Hindlimb muscle (tissue), 1 donor: ENCODE results near the gene KDM4B. TPM values are rescaled to one million over a fixed set of nuclear protein-coding genes. Genes with fewer than 3 reads are reported as not detected.

Experiments
- DNase-seq: peaks from one replicate; pipeline ENCODE4 v3.0.0-alpha.2; 2013
- polyA plus RNA-seq: library from polyadenylated mRNA; unstranded; fragments of 120-200 nt; gene quantifications from one replicate; pipeline ENCODE4 v1.2.1, GENCODE V29; 2013; ENCODE audit not compliant: insufficient read length

KDM4B gene
- polyA plus RNA-seq, 1 donor: 26.1 TPM

- no peak for DNase-seq
Observed at GRCh38 chr19:5092481-5092843, 123.5 kb downstream of the KDM4B start.

- no peak for DNase-seq
Observed at GRCh38 chr19:5093297-5093928, 124.5 kb downstream of the KDM4B start.

GRCh38 chr19:5093948-5094718, 125.2 kb downstream of the KDM4B start:
- DNase-seq: no peak

GRCh38 chr19:5094768-5095567, 126.1 kb downstream of the KDM4B start:
- DNase-seq: no peak

DNA sequence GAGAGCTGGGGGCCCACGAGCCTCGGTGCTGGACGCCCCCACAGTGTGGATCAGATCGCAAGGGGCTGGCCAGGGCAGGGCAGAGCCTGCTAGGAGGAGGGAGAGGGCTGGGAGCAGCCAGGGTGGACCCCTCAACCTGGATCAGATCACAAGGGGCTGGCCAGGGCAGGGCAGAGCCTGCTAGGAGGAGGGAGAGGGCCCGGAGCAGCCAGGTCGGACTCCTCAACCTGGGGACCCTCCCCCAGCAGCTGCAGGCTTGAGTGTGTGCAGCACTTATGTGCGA, 126.6 kb downstream of the KDM4B start:
- no peak for DNase-seq

DNA sequence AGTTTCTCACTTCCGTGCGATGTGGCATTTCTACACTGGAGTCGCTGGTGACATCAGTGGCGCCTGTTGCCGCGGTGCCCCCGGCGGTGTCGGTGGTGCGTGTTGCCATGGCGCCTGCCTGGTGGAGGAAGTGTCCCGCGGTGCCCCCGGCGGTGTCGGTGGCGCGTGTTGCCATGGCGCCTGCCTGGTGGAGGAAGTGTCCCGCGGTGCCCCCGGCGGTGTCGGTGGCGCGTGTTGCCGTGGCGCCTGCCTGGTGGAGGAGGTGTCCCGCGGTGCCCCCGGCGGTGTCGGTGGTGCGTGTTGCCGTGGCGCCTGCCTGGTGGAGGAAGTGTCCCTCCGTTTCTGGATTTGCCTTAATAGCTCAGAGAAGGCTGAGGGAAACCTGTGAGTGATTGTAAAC, 127.6 kb downstream of the KDM4B start:
- DNase-seq: no peak

GRCh38 chr19:5097331-5097930, 128.5 kb downstream of the KDM4B start:
- no peak for DNase-seq

DNA sequence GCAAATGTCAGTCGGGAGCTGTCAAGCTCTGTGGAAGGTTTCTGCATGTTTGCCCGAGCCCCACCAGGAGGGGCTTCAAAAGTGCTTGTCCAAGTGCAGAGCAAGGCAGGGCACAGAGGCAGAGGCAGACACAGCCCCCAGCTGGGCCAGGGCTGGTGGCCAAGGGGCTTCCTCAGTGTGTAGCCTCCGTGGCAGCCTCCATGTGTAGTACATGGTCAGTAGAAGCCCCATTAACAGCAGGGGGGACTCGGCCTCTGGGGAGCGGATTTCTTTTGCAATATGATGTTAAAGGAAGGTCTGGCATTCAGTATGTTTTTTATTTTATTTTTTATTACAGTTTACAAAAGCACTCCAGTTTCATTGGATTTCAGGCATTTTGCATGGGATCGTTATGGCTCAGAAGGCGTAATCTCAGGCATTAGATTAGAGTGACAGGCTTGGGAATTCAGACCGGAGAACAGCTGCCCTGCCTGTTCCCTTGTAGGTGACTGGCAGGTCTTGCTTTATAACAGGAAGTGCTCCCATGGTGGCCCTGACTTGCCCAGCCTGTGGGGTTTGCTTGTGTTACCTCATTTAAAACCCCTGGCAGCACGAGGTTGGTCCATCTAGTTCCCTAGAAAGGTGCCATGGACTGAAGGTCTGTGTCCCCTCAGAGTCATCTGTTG, 129.2 kb downstream of the KDM4B start:
- DNase-seq: no peak

DNA sequence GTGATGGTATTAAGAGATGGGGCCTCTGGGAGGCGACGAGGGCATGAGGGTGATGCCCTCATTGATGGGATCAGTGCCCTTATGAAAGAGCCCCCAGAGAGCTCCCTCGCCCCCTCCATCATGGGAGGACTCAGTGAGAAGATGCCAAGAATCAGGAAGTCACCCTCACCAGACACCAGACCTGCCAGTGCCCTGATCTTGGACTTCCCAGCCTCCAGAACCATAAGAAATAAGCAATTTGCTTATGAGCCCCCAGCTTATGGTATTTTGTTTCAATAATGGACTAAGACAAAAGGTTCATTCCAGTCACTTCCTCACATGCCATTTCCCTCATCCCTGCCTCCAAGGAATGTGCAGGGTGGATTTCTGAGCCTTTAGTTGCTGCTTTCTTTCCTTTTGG, 129.7 kb downstream of the KDM4B start:
- no peak for DNase-seq

DNA sequence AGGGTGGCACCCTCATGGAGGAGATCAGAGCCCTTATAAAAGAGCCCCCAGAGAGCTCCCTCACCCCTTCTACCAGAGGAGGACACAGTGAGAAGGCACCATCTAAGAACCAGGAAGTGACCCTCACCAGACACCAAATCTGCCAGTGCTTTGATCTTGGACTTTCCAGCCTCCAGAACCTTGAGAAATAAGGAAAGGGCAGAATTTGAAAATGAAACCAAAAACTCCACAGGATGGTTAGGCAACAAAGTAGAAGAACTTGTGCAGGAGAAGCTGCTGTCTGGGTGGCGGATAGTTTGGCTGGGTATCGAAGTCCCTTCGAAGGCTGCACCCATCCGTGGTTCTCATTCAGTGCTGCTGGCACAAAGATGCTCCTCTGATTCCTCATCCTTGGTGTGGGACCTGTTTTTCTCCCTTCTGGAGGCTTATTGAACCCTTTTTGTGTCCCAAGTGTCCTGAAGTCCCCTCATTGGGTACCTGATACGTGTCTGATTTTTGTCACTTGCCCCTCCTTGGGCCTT, 130.8 kb downstream of the KDM4B start:
- no peak for DNase-seq

DNA sequence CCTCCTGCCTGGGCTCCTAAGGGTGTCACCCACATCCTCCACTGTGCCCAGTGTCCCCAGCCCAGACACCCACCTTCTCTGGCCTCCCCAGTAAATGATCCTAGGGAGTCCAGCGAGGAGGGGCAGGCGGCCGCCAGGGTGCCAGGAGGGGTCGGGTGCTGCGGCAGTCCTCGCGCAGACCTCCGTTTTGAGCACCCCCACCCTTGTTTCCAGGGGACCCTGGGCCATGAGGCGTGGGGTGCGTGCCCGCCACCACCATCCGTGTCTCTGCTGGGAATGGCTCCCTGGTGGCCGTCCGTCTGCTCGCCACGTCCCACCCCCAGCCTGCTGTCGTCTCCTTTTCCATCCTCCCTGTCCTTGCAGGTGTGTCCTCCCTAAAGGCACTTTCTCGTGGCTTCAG, 133.0 kb downstream of the KDM4B start:
- no peak for DNase-seq

DNA sequence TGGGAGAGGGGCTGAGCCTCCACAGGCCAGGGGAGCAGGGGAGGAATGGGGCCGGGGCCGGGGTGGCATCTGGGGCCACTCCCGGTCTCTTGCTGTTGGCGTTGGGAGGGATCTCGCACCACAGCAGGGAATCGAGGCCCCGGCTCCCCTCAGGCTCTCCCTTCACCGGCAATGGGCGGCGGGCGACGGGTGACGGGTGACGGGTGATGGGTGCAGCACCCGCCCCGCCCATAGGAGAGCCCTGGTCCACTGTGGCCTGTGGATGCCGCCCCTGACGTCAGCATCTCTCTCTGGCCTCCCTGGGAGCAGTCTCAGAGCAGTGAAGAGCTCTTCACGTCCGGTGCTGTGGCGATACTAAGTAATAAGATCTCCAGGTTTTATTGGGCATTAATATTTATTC, 133.6 kb downstream of the KDM4B start:
- DNase-seq: no peak

- DNase-seq: peak; percentile 32
Observed at GRCh38 chr19:5103061-5103701, 134.3 kb downstream of the KDM4B start.

- no peak for DNase-seq
Observed at GRCh38 chr19:5103812-5104410, 135.0 kb downstream of the KDM4B start.

GRCh38 chr19:5104871-5105351, 136.0 kb downstream of the KDM4B start:
- DNase-seq: no peak

- DNase-seq: no peak
Observed at GRCh38 chr19:5106191-5106726, 137.3 kb downstream of the KDM4B start.

DNA sequence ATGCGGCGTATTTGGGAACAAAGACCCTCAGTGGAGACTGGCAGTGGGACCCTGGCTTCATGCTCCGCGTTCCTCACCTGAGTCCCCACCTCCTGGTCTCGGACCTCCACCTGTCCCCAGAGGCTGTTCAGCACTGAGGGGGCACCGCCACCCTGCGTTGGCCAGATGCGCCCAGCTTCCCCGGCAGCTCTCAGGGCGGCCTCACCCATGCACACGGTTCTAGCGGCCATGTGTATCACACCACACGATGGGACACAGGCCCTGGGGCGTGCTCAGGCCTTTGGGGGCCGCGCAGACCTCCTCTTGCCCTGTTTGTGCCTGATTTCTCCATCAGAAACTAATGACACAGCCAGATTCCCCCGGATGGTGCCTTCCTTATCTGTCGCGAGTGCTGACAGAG, 138.1 kb downstream of the KDM4B start:
- no peak for DNase-seq

DNA sequence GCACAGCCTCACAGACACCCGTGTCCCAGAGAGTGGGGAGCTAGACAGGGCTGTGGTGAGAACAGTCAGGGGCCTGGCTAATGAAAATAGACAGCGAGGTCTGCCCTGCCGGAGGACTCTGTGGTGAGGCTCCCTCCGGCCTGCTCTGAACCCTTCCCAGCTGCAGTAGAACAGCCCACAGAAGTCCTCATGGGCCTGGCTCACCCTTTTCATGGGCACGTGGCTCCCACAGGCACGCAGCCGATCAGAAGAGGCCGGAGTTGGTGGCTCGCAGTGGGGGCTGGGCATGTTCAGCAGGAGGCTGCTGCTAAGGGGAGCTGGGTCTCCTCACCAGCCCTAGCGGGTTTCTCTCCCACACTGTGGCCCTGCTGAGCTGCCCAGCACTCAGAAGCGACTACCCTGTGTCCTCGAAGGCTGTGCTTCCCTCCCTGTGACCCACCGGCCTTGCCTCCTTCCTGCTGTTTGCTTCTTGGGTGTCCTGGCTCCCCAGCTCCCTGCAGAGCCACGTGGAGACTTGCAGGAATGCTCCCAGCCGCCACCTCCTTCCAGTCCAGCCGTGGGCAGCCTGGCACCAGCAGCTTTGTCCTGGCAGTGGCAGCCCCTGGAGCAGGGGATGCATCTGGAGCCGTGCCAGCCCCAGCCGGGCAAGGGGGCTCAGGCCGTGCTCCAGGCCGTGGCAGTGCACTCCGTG, 138.7 kb downstream of the KDM4B start:
- no peak for DNase-seq

- no peak for DNase-seq
Observed at GRCh38 chr19:5108123-5108596, 139.2 kb downstream of the KDM4B start.

DNA sequence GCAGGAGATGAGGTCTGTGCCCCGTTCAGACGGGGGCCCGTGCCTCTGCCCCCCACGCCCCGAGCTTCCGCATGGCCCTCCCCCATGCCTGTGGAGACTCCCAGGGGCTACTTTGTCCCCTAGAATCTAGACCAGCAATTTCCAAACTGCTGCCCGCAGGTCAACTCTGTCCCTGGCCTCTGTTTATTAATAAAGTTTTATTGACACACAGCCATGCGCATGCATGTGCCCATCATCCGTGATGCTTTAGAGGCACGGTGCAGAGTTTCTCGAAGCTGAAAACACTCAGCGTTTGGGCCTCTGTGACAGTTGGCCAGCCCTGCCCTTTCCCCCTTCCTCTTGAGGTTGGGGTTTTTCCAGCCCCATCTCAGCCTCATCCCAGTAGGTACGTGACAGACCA, 140.0 kb downstream of the KDM4B start:
- no peak for DNase-seq
